ENCODE results near the gene AP1M2. TPM values are rescaled to one million over a fixed set of nuclear protein-coding genes. Genes with fewer than 3 reads are reported as not detected.

The AP1M2 gene
- total RNA-seq, 3 donors from 2014 or later = 42.6 to 140 (median 131) TPM

GRCh38 chr19:10560154-10560553 lies 27.0 kb downstream of the AP1M2 start:
- Histone ChIP-seq H3K4me3 (no peak overlapping the region), H3K36me3 (ENCODE audit: low read depth) (no peaks in the 10 kb centered on the region), H3K9me3 (no peaks in the 10 kb centered on the region), H3K4me1 (ENCODE audit: low read depth) (peaks cover 4% of the 10 kb centered on the region)
- no peak for DNase-seq
- TF ChIP-seq, protein P1, sequence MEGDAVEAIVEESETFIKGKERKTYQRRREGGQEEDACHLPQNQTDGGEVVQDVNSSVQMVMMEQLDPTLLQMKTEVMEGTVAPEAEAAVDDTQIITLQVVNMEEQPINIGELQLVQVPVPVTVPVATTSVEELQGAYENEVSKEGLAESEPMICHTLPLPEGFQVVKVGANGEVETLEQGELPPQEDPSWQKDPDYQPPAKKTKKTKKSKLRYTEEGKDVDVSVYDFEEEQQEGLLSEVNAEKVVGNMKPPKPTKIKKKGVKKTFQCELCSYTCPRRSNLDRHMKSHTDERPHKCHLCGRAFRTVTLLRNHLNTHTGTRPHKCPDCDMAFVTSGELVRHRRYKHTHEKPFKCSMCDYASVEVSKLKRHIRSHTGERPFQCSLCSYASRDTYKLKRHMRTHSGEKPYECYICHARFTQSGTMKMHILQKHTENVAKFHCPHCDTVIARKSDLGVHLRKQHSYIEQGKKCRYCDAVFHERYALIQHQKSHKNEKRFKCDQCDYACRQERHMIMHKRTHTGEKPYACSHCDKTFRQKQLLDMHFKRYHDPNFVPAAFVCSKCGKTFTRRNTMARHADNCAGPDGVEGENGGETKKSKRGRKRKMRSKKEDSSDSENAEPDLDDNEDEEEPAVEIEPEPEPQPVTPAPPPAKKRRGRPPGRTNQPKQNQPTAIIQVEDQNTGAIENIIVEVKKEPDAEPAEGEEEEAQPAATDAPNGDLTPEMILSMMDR (IDR thresholded peaks at IDR 0.05) = no peak
- intact Hi-C loops (cut with DNase I, micrococcal nuclease) = no loop called here
- no peak for ATAC-seq

- Histone ChIP-seq H3K9me3 (no peaks in the 10 kb centered on the region), H3K4me1 (ENCODE audit: low read depth) (peaks cover 8% of the 10 kb centered on the region), H3K36me3 (ENCODE audit: low read depth) (no peaks in the 10 kb centered on the region), H3K4me3 (no peak overlapping the region)
- TF ChIP-seq, protein P1 (IDR thresholded peaks at IDR 0.05) = no peak
- DNase-seq (no peak), ATAC-seq (no peak)
- intact Hi-C loops (cut with DNase I, micrococcal nuclease) = no loop called here
Measured at GRCh38 chr19:10557603-10558197, 29.4 kb downstream of the AP1M2 start.

DNA sequence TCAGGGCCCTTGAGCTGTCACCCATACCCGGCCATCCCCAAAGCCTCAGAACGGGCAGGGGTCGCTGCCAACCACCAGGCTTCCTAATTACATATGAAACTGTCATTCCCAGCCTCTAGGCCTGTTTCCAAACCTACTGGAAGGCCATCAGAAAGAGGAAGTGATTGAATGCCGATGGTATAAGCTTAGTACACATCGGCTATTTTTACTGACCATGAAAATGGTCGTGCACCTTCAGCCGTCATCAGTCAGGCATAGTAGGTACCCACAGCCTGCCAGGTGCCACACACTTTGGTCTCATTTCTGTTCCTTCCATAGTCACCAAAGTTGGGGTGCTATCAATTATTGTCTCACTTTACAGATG lies 31.5 kb downstream of the AP1M2 start:
- no peak overlapping the region for H3K4me3 ChIP-seq
- ATAC-seq (no peak), DNase-seq (no peak)
- H3K9me3 ChIP-seq = no peaks in the 10 kb centered on the region
- intact Hi-C loops (cut with DNase I, micrococcal nuclease) = no loop called here
- peaks cover 12% of the 10 kb centered on the region for H3K4me1 ChIP-seq (ENCODE audit: low read depth)
- no peaks in the 10 kb centered on the region for H3K36me3 ChIP-seq (ENCODE audit: low read depth)
- TF ChIP-seq, protein P1 (IDR thresholded peaks at IDR 0.05) = no peak

GRCh38 chr19:10554760-10555609 lies 32.1 kb downstream of the AP1M2 start:
- no peak for DNase-seq

GRCh38 chr19:10553943-10554381 lies 33.1 kb downstream of the AP1M2 start:
- TF ChIP-seq, protein P1 (IDR thresholded peaks at IDR 0.05) = no peak
- Histone ChIP-seq H3K9me3 (no peaks in the 10 kb centered on the region), H3K4me1 (ENCODE audit: low read depth) (peaks cover 27% of the 10 kb centered on the region), H3K4me3 (no peak overlapping the region), H3K36me3 (ENCODE audit: low read depth) (peaks cover 14% of the 10 kb centered on the region)
- peak; percentile 48 for ATAC-seq
- intact Hi-C loops (cut with DNase I, micrococcal nuclease) = no loop called here
- DNase-seq = peak; percentile 30 to 75 (median 63)

More at GRCh38 chr19:10554760-10555609, 32.1 kb downstream of the AP1M2 start:
- Histone ChIP-seq H3K9me3 (no peaks in the 10 kb centered on the region), H3K36me3 (ENCODE audit: low read depth) (peaks cover 4% of the 10 kb centered on the region), H3K4me3 (no peak overlapping the region), H3K4me1 (ENCODE audit: low read depth) (peaks cover 18% of the 10 kb centered on the region)
- intact Hi-C loops (cut with DNase I, micrococcal nuclease) = no loop called here
- TF ChIP-seq, protein P1 (IDR thresholded peaks at IDR 0.05) = no peak
- ATAC-seq = no peak
